K562 (cell line): ENCODE data around the gene CLDN25.

ENCODE experiments used
- CEBPB ChIP-seq: fragments of 450-650 bp; IDR thresholded peaks from 2 replicates; pipeline ENCODE4 v1.6.1; 2016; ENCODE audit warnings: missing genetic modification characterization, missing compliant biosample characterization
- CTCF ChIP-seq, 3 experiments: IDR thresholded peaks in 2 of 3; conservative IDR thresholded peaks in 1 of 3; 2 replicates each; pipeline ENCODE4 v1.5.1; 2011 to 2012; ENCODE audit warnings: low read length in 3 of 3, mild to moderate bottlenecking in 3 of 3, control low read depth in 2 of 3, improper control_type of control experiment in 1 of 3, inconsistent platforms in 1 of 3, low read depth in 1 of 3, mixed read lengths in 1 of 3, moderate library complexity in 1 of 3; ENCODE audit not compliant: insufficient read depth in 2 of 3
- EZH2 ChIP-seq: IDR thresholded peaks from 2 replicates; pipeline ENCODE4 v1.6.1; 2012; ENCODE audit warnings: low read depth, mild to moderate bottlenecking, inconsistent platforms, low read length, borderline replicate concordance
- GTF2E2 ChIP-seq: fragments of 200-800 bp; sonication (Bioruptor generic); IDR thresholded peaks from 2 replicates; pipeline ENCODE4 v1.6.1; 2016; ENCODE audit warnings: missing genetic modification characterization, missing compliant biosample characterization
- HBP1 ChIP-seq: fragments of 450-650 bp; formaldehyde crosslinking; IDR thresholded peaks from 2 replicates; pipeline ENCODE4 v1.4.0; 2022; ENCODE audit warnings: missing genetic modification characterization
- MAX ChIP-seq: sonication (generic); formaldehyde crosslinking; IDR thresholded peaks from 2 replicates; pipeline ENCODE4 v1.9.0; 2022; ENCODE audit warnings: mild to moderate bottlenecking, missing genetic modification reagents
- TRIM28 ChIP-seq: fragments of 450-650 bp; IDR thresholded peaks from 2 replicates; pipeline ENCODE4 v1.6.1; 2017
- ZNF274 ChIP-seq: IDR thresholded peaks from 2 replicates; pipeline ENCODE4 v1.6.1; 2011; ENCODE audit warnings: low read depth, mild to moderate bottlenecking, low read length, moderate library complexity, borderline replicate concordance

GRCh38 chr11:113778111-113778910, 1.3 kb upstream of the CLDN25 start:
- TF ChIP-seq CTCF (IDR thresholded peaks at IDR 0.05 in 2 of 3, conservative IDR thresholded peaks at IDR 0.05 in 1 of 3; ENCODE audit: insufficient read depth in 2 of 3, low read depth in 1 of 3, low read length in 3 of 3) (no peak), TRIM28 (no peak), GTF2E2 (tag) (no peak), EZH2 (no peak), CEBPB (tag) (peak; percentile 34; the same call in 1 of the 2 replicates), HBP1 (CRISPR knock-in tag) (no peak), ZNF274 (no peak), MAX (CRISPR knock-in tag) (no peak)
